HG03097 (cell line): ENCODE data around the gene LHFPL2.
"Not testable (repeated sequence)": the region's sequence is repeated elsewhere in the genome, so short reads cannot be mapped to it uniquely, and the experiment has no call there.

Experiments used
- ATAC-seq: cut with Tn5 transposase; IDR thresholded peaks from one replicate; pipeline ENCODE4 v1.9.1; 2021; ENCODE audit not compliant: unreplicated experiment, low FRiP score

The LHFPL2 gene

GRCh38 chr5:78648359-78649210, at the start of gene LHFPL2:
LHFPL2 (minus strand) TSS chr5:78648772; CDS start chr5:78510213, 138,559 bp downstream.
- peak; percentile 45 for ATAC-seq

GRCh38 chr5:78696637-78697036, 48.1 kb upstream of the LHFPL2 start:
- no peak for ATAC-seq

GRCh38 chr5:78696052-78696451, 47.5 kb upstream of the LHFPL2 start:
- ATAC-seq = not testable (repeated sequence)

GRCh38 chr5:78693339-78693738, 44.8 kb upstream of the LHFPL2 start:
- no peak for ATAC-seq

GRCh38 chr5:78691084-78691960, 42.8 kb upstream of the LHFPL2 start:
- ATAC-seq = no peak

GRCh38 chr5:78690253-78690972, 41.8 kb upstream of the LHFPL2 start:
- ATAC-seq = no peak

- no peak for ATAC-seq
Measured at GRCh38 chr5:78689540-78690252, 41.1 kb upstream of the LHFPL2 start.

- not testable (repeated sequence) for ATAC-seq
Measured at GRCh38 chr5:78687514-78687913, 38.9 kb upstream of the LHFPL2 start.

- ATAC-seq = not testable (repeated sequence)
Measured at GRCh38 chr5:78683905-78684304, 35.3 kb upstream of the LHFPL2 start.

- no peak for ATAC-seq
Measured at GRCh38 chr5:78679905-78680304, 31.3 kb upstream of the LHFPL2 start.

- no peak for ATAC-seq
Measured at GRCh38 chr5:78677777-78678668, 29.5 kb upstream of the LHFPL2 start.

GRCh38 chr5:78675956-78676730, 27.6 kb upstream of the LHFPL2 start:
- ATAC-seq = no peak

GRCh38 chr5:78673827-78674226, 25.3 kb upstream of the LHFPL2 start:
- ATAC-seq = not testable (repeated sequence)

GRCh38 chr5:78672154-78672553, 23.6 kb upstream of the LHFPL2 start:
- no peak for ATAC-seq

- no peak for ATAC-seq
Measured at GRCh38 chr5:78671609-78672008, 23.0 kb upstream of the LHFPL2 start.

- ATAC-seq = no peak
Measured at GRCh38 chr5:78670701-78671269, 22.2 kb upstream of the LHFPL2 start.

GRCh38 chr5:78669331-78669730, 20.8 kb upstream of the LHFPL2 start:
- no peak for ATAC-seq

- no peak for ATAC-seq
Measured at GRCh38 chr5:78667461-78668103, 19.0 kb upstream of the LHFPL2 start.
